ENCODE measurements around the gene BTD. TPM values are rescaled to one million over a fixed set of nuclear protein-coding genes. Genes with fewer than 3 reads are reported as not detected.

The BTD gene
- polyA plus RNA-seq, 1 donor (not counting 4 experiments of a cell fraction or from before 2014, with no cell fraction given) = 12.0 TPM

DNA sequence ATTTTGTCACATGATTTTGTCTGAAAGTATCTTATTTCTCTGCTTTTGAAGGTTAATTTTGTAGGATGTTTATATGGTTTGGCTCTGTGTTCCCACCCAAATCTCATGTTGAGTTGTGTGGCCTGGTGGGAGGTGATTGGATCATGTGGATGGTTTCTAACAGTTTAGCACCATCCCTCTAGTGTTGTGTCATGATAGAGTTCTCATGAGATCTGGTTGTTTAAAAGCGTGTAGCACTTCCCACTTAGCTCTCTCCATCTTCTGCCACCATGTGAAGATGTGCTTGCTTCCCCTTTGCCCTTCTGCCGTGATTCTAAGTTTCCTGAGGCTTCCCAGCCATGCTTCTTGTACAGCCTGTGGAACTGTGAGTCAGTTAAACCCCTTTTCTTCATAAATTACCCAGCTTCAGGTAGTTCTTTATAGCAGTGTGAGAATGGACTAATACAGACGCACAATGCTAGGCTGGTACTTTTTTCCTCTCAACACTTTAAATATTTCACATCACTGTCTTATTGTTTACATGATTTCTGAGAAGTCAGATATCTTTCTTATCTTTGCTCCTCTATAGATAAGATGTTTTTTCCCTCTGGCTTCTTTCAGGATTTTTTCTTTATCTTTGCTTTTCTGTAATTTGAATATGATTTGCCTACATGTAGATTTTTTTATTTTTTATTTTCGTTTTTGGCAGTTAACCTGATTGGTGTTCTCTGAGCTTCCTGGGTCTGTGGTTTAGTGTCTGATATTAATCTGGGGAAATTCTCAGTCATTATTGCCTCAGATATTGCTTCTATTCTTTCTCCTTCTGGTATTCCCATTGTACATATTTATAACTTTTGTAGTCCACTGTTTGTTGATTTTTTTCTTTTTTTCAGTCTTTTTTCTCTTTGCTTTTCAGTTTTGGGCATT, 22.2 kb downstream of the BTD start:
- Histone ChIP-seq H3K4me1 (ENCODE audit: control insufficient read depth, extremely low read depth, insufficient read depth, low read length) (no peaks in the 10 kb centered on the region), H4K20me1 (ENCODE audit: control insufficient read depth, extremely low read depth, insufficient read depth, low read length) (no peaks in the 10 kb centered on the region), H3K9me3 (ENCODE audit: control insufficient read depth, low read depth, low read length) (no peaks in the 10 kb centered on the region), H3K27ac (ENCODE audit: control insufficient read depth, insufficient read depth, low read length) (no peak overlapping the region), H3K9ac (ENCODE audit: control insufficient read depth, extremely low read depth, insufficient read depth, low read length) (no peak overlapping the region), H3K4me2 (ENCODE audit: control insufficient read depth, extremely low read depth, insufficient read depth, low read depth, low read length) (no peak overlapping the region), H3K79me2 (ENCODE audit: control insufficient read depth, insufficient read depth, low read length) (no peaks in the 10 kb centered on the region), H3K36me3 (ENCODE audit: control insufficient read depth in 2 of 2, extremely low read depth in 1 of 2, insufficient read depth in 2 of 2, low read length in 2 of 2) (no peaks in the 10 kb centered on the region), H3K27me3 (ENCODE audit: control insufficient read depth, extremely low read depth, insufficient read depth, low read length) (no peaks in the 10 kb centered on the region), H3K4me3 (ENCODE audit: control insufficient read depth in 2 of 3, extremely low read depth in 1 of 3, insufficient read depth in 2 of 3, low read depth in 1 of 3, low read length in 3 of 3) (no peak overlapping the region), H3K9me1 (ENCODE audit: control insufficient read depth, extremely low read depth, insufficient read depth, low read length) (no peaks in the 10 kb centered on the region), H2AFZ (ENCODE audit: control insufficient read depth, low read length) (no peak overlapping the region)
- dilution Hi-C loops (cut with MboI; ENCODE audit: extremely low pct_ligation_motif_present, low sequenced_read_pairs) = no loop called here
- DNase-seq (ENCODE audit: low read depth, low spot score) (no peak), FAIRE-seq (no peak)
- no peak for TF ChIP-seq EZH2 (IDR thresholded peaks at IDR 0.05; ENCODE audit: low read length)
- TF ChIP-seq, protein P1, sequence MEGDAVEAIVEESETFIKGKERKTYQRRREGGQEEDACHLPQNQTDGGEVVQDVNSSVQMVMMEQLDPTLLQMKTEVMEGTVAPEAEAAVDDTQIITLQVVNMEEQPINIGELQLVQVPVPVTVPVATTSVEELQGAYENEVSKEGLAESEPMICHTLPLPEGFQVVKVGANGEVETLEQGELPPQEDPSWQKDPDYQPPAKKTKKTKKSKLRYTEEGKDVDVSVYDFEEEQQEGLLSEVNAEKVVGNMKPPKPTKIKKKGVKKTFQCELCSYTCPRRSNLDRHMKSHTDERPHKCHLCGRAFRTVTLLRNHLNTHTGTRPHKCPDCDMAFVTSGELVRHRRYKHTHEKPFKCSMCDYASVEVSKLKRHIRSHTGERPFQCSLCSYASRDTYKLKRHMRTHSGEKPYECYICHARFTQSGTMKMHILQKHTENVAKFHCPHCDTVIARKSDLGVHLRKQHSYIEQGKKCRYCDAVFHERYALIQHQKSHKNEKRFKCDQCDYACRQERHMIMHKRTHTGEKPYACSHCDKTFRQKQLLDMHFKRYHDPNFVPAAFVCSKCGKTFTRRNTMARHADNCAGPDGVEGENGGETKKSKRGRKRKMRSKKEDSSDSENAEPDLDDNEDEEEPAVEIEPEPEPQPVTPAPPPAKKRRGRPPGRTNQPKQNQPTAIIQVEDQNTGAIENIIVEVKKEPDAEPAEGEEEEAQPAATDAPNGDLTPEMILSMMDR (optimal IDR thresholded peaks at IDR 0.05 in 1 of 3, IDR thresholded peaks at IDR 0.05 in 1 of 3, conservative IDR thresholded peaks at IDR 0.05 in 1 of 3; ENCODE audit: extremely low read depth in 1 of 3, insufficient read depth in 2 of 3, low read length in 3 of 3) = no peak

DNA sequence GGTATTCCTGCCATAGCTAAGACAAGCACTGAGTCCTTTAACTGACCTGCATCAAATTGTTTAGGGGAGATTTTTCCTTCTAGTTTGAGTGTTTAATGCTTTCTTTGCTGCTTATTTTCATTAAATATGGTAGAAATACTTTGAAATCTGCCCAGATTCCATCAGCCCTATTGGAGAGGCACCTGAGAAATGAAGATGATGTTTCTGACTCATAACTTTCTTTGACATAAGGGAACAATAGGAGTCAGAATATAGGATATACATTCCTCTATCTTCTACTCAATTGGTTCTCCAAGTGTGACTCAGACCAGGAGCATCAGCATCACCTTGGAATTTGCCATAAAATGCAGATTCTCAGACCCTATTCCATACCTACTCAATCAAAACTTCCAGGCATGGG, 27.4 kb downstream of the BTD start:
- Histone ChIP-seq H3K9me3 (ENCODE audit: control insufficient read depth, low read depth, low read length) (no peaks in the 10 kb centered on the region), H3K4me2 (ENCODE audit: control insufficient read depth, extremely low read depth, insufficient read depth, low read depth, low read length) (no peak overlapping the region), H3K27ac (ENCODE audit: control insufficient read depth, insufficient read depth, low read length) (no peak overlapping the region), H4K20me1 (ENCODE audit: control insufficient read depth, extremely low read depth, insufficient read depth, low read length) (no peaks in the 10 kb centered on the region), H2AFZ (ENCODE audit: control insufficient read depth, low read length) (no peak overlapping the region), H3K4me3 (ENCODE audit: control insufficient read depth in 2 of 3, extremely low read depth in 1 of 3, insufficient read depth in 2 of 3, low read depth in 1 of 3, low read length in 3 of 3) (no peak overlapping the region), H3K9ac (ENCODE audit: control insufficient read depth, extremely low read depth, insufficient read depth, low read length) (no peak overlapping the region), H3K36me3 (ENCODE audit: control insufficient read depth in 2 of 2, extremely low read depth in 1 of 2, insufficient read depth in 2 of 2, low read length in 2 of 2) (no peaks in the 10 kb centered on the region), H3K9me1 (ENCODE audit: control insufficient read depth, extremely low read depth, insufficient read depth, low read length) (no peaks in the 10 kb centered on the region), H3K27me3 (ENCODE audit: control insufficient read depth, extremely low read depth, insufficient read depth, low read length) (no peaks in the 10 kb centered on the region), H3K79me2 (ENCODE audit: control insufficient read depth, insufficient read depth, low read length) (no peaks in the 10 kb centered on the region), H3K4me1 (ENCODE audit: control insufficient read depth, extremely low read depth, insufficient read depth, low read length) (peaks cover 18% of the 10 kb centered on the region)
- dilution Hi-C loops (cut with MboI; ENCODE audit: extremely low pct_ligation_motif_present, low sequenced_read_pairs) = no loop called here
- TF ChIP-seq EZH2 (IDR thresholded peaks at IDR 0.05; ENCODE audit: low read length) = no peak
- TF ChIP-seq, protein P1 (optimal IDR thresholded peaks at IDR 0.05 in 1 of 3, IDR thresholded peaks at IDR 0.05 in 1 of 3, conservative IDR thresholded peaks at IDR 0.05 in 1 of 3; ENCODE audit: extremely low read depth in 1 of 3, insufficient read depth in 2 of 3, low read length in 3 of 3) = no peak
- FAIRE-seq (no peak), DNase-seq (ENCODE audit: low read depth, low spot score) (no peak)
